Measurements from ENCODE around the gene UPP2.

The UPP2 gene

DNA sequence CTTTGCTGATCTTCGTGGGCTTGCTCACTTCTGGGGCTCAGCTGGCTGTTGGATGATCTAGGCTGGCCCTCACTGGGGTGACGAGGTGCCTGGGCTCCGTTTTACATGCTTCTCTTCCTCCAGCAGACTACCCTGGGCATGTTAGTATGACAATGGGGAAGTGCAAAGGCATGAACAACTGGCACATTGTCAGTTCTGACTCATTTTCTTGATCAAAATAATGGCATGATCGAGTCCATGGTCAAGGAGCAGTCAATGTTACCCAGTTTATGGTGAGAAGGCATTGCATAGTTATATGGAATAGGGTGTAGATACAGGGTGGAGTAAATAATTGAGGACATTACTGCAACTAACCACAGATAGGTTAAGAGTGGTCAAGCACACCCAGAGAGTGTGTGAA lies 10.0 kb upstream of the UPP2 start:
- Histone ChIP-seq H3K4me1 (ENCODE audit: control insufficient read depth in 2 of 2, insufficient read depth in 1 of 2, low read depth in 1 of 2, low read length in 2 of 2) (no peaks in the 10 kb centered on the region), H3K27ac (replicated peaks; ENCODE audit: low read length) (no peak overlapping the region), H4K91ac (ENCODE audit: low read depth, low read length, poor library complexity) (no peak overlapping the region), H3K18ac (ENCODE audit: low read length) (no peak overlapping the region), H3K4me2 (ENCODE audit: insufficient read depth, low read length, poor library complexity, severe bottlenecking) (no peak overlapping the region), H4K8ac (ENCODE audit: low read depth, low read length) (no peak overlapping the region), H2BK12ac (ENCODE audit: low read length) (no peak overlapping the region), H3K9ac (ENCODE audit: low read depth, low read length, poor library complexity) (no peak overlapping the region), H2BK120ac (ENCODE audit: low read depth, low read length) (no peak overlapping the region), H2AFZ (ENCODE audit: low read length) (no peak overlapping the region), H3K14ac (ENCODE audit: low read length) (no peak overlapping the region), H3K23ac (ENCODE audit: low read depth, low read length, poor library complexity) (no peak overlapping the region), H3K4me3 (ENCODE audit: low read length in 2 of 2) (no peak overlapping the region), H3K27me3 (ENCODE audit: control insufficient read depth in 3 of 3, insufficient read depth in 3 of 3, low read depth in 1 of 3, low read length in 3 of 3) (no peaks in the 10 kb centered on the region), H3K9me3 (replicated peaks in 1 of 2; ENCODE audit: control insufficient read depth in 2 of 2, insufficient read depth in 1 of 2, low read depth in 1 of 2, low read length in 2 of 2) (peaks cover 0 to 3% of the 10 kb centered on the region in 2 donors), H3K4ac (ENCODE audit: low read length) (no peak overlapping the region), H3K79me1 (ENCODE audit: low read depth, low read length) (no peaks in the 10 kb centered on the region), H2BK15ac (ENCODE audit: low read length) (no peak overlapping the region), H2AK5ac (ENCODE audit: low read depth, low read length) (no peak overlapping the region), H3K36me3 (replicated peaks in 1 of 2; ENCODE audit: control insufficient read depth in 2 of 2, insufficient read depth in 2 of 2, low read length in 2 of 2) (no peaks in the 10 kb centered on the region), H2BK5ac (ENCODE audit: low read length) (no peak overlapping the region)
- no peak for DNase-seq (ENCODE audit: low spot score)
- no CpG with 5 or more reads among the region's 4 CpGs for WGBS, 2 donors (ENCODE audit: extremely low coverage in 2 of 2, insufficient read length in 2 of 2, insufficient replicate concordance in 1 of 2)

DNA sequence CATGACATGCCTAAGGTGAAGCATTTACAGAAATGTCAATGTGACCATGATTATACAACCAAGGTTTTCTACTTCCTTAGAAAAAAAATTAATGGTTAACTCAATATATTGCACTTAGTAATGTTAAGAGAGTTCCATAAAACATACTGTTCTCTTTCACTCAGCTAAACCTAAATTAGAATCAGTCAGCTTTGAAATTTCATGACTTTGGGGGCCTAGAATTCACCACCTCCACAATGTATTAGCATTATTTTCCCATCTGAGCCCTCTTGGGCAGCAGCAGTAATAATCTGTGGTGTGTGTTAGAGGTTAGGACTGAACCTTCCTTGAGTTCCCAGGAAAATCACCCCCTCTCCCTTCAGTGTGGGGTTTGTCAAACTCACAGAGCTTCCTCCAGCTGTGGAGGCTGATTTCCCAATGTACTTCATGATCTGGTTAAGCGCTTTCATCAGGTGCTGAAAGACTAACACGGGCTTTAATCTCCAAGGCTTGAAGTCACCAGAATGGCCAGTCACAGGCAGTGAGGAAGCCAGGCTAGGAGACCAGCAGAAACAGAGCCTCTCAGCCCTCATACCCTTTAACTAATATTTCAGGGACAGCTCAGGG lies 7.1 kb upstream of the UPP2 start:
- Histone ChIP-seq H2BK5ac (ENCODE audit: low read length) (no peak overlapping the region), H4K91ac (ENCODE audit: low read depth, low read length, poor library complexity) (no peak overlapping the region), H3K27me3 (ENCODE audit: control insufficient read depth in 3 of 3, insufficient read depth in 3 of 3, low read depth in 1 of 3, low read length in 3 of 3) (no peaks in the 10 kb centered on the region), H2BK120ac (ENCODE audit: low read depth, low read length) (no peak overlapping the region), H2BK15ac (ENCODE audit: low read length) (no peak overlapping the region), H3K4ac (ENCODE audit: low read length) (no peak overlapping the region), H3K79me1 (ENCODE audit: low read depth, low read length) (no peaks in the 10 kb centered on the region), H2BK12ac (ENCODE audit: low read length) (no peak overlapping the region), H3K4me3 (ENCODE audit: low read length in 2 of 2) (no peak overlapping the region), H3K23ac (ENCODE audit: low read depth, low read length, poor library complexity) (no peak overlapping the region), H3K9me3 (replicated peaks in 1 of 2; ENCODE audit: control insufficient read depth in 2 of 2, insufficient read depth in 1 of 2, low read depth in 1 of 2, low read length in 2 of 2) (no peaks in the 10 kb centered on the region), H3K9ac (ENCODE audit: low read depth, low read length, poor library complexity) (no peak overlapping the region), H3K36me3 (replicated peaks in 1 of 2; ENCODE audit: control insufficient read depth in 2 of 2, insufficient read depth in 2 of 2, low read length in 2 of 2) (no peaks in the 10 kb centered on the region), H3K27ac (replicated peaks; ENCODE audit: low read length) (no peak overlapping the region), H3K4me1 (ENCODE audit: control insufficient read depth in 2 of 2, insufficient read depth in 1 of 2, low read depth in 1 of 2, low read length in 2 of 2) (no peaks in the 10 kb centered on the region), H2AK5ac (ENCODE audit: low read depth, low read length) (no peak overlapping the region), H3K4me2 (ENCODE audit: insufficient read depth, low read length, poor library complexity, severe bottlenecking) (no peak overlapping the region), H3K14ac (ENCODE audit: low read length) (no peak overlapping the region), H3K18ac (ENCODE audit: low read length) (no peak overlapping the region), H4K8ac (ENCODE audit: low read depth, low read length) (no peak overlapping the region), H2AFZ (ENCODE audit: low read length) (no peak overlapping the region)
- no CpG with 5 or more reads among the region's 2 CpGs for whole genome bisulfite sequencing, 2 donors (ENCODE audit: extremely low coverage in 2 of 2, insufficient read length in 2 of 2, insufficient replicate concordance in 1 of 2)
- DNase-seq (ENCODE audit: low spot score), result no peak

DNA sequence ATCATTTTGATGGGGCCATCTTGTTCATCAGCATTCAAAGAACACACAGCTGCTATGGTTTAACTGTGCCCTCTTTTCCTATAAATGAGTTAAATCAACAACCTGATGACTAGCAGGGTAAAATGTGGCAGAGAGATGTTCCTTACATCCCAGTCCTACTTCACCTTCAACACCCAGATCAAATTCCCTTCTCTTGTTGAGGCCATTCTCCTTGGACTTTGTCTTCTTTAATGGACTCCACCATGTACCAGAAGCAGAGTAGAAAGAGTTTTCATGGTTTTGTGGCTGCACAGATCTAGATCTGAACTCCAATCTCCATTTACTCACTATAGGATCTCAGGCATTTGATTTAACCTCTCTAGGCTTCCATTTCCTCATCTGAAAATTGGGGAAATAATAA lies 6.4 kb upstream of the UPP2 start:
- DNase-seq (ENCODE audit: low spot score), result no peak
- Histone ChIP-seq H3K27me3 (ENCODE audit: control insufficient read depth in 3 of 3, insufficient read depth in 3 of 3, low read depth in 1 of 3, low read length in 3 of 3) (no peaks in the 10 kb centered on the region), H2AK5ac (ENCODE audit: low read depth, low read length) (no peak overlapping the region), H3K79me1 (ENCODE audit: low read depth, low read length) (no peaks in the 10 kb centered on the region), H3K27ac (replicated peaks; ENCODE audit: low read length) (no peak overlapping the region), H3K4ac (ENCODE audit: low read length) (no peak overlapping the region), H2BK5ac (ENCODE audit: low read length) (no peak overlapping the region), H3K4me1 (ENCODE audit: control insufficient read depth in 2 of 2, insufficient read depth in 1 of 2, low read depth in 1 of 2, low read length in 2 of 2) (no peaks in the 10 kb centered on the region), H3K18ac (ENCODE audit: low read length) (no peak overlapping the region), H2AFZ (ENCODE audit: low read length) (no peak overlapping the region), H3K4me3 (ENCODE audit: low read length in 2 of 2) (no peak overlapping the region), H2BK12ac (ENCODE audit: low read length) (no peak overlapping the region), H3K14ac (ENCODE audit: low read length) (no peak overlapping the region), H3K9ac (ENCODE audit: low read depth, low read length, poor library complexity) (no peak overlapping the region), H2BK120ac (ENCODE audit: low read depth, low read length) (no peak overlapping the region), H3K4me2 (ENCODE audit: insufficient read depth, low read length, poor library complexity, severe bottlenecking) (no peak overlapping the region), H2BK15ac (ENCODE audit: low read length) (no peak overlapping the region), H4K8ac (ENCODE audit: low read depth, low read length) (no peak overlapping the region), H3K23ac (ENCODE audit: low read depth, low read length, poor library complexity) (no peak overlapping the region), H4K91ac (ENCODE audit: low read depth, low read length, poor library complexity) (no peak overlapping the region), H3K9me3 (replicated peaks in 1 of 2; ENCODE audit: control insufficient read depth in 2 of 2, insufficient read depth in 1 of 2, low read depth in 1 of 2, low read length in 2 of 2) (no peaks in the 10 kb centered on the region), H3K36me3 (replicated peaks in 1 of 2; ENCODE audit: control insufficient read depth in 2 of 2, insufficient read depth in 2 of 2, low read length in 2 of 2) (no peaks in the 10 kb centered on the region)

DNA sequence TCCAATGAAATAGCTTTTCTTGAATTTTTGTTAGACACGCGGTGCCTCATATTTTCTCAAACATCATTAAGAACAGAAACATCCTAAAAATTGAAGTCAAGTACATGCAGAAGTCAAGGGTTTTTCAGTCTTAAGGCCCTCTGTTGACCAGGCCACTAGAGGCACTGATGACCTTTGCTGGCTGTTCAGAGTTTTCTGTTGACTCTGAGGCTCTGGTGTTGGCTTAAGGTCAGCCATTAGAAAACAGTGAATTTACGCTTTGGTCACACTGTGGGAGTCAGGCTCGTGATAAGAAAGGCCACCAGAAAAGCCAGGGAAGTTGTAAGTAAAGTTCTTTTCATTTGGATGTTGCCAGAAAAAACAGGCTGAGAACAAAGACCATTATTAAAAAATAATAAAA lies 5.8 kb upstream of the UPP2 start:
- no peak overlapping the region for H2BK12ac ChIP-seq (ENCODE audit: low read length)
- H3K27me3 ChIP-seq (ENCODE audit: control insufficient read depth in 3 of 3, insufficient read depth in 3 of 3, low read depth in 1 of 3, low read length in 3 of 3), result no peaks in the 10 kb centered on the region
- H3K36me3 ChIP-seq (replicated peaks in 1 of 2; ENCODE audit: control insufficient read depth in 2 of 2, insufficient read depth in 2 of 2, low read length in 2 of 2), result no peaks in the 10 kb centered on the region
- H2BK15ac ChIP-seq (ENCODE audit: low read length), result no peak overlapping the region
- no peak overlapping the region for H3K4me3 ChIP-seq (ENCODE audit: low read length in 2 of 2)
- no peaks in the 10 kb centered on the region for H3K79me1 ChIP-seq (ENCODE audit: low read depth, low read length)
- no peak overlapping the region for H2AFZ ChIP-seq (ENCODE audit: low read length)
- no peak overlapping the region for H2BK5ac ChIP-seq (ENCODE audit: low read length)
- H3K27ac ChIP-seq (replicated peaks; ENCODE audit: low read length), result no peak overlapping the region
- H2BK120ac ChIP-seq (ENCODE audit: low read depth, low read length), result no peak overlapping the region
- H4K8ac ChIP-seq (ENCODE audit: low read depth, low read length), result no peak overlapping the region
- H4K91ac ChIP-seq (ENCODE audit: low read depth, low read length, poor library complexity), result no peak overlapping the region
- no CpG with 5 or more reads among the region's 4 CpGs for WGBS, 2 donors (ENCODE audit: extremely low coverage in 2 of 2, insufficient read length in 2 of 2, insufficient replicate concordance in 1 of 2)
- H3K14ac ChIP-seq (ENCODE audit: low read length), result no peak overlapping the region
- no peak overlapping the region for H2AK5ac ChIP-seq (ENCODE audit: low read depth, low read length)
- DNase-seq (ENCODE audit: low spot score), result no peak
- H3K4me1 ChIP-seq (ENCODE audit: control insufficient read depth in 2 of 2, insufficient read depth in 1 of 2, low read depth in 1 of 2, low read length in 2 of 2), result no peaks in the 10 kb centered on the region
- no peak overlapping the region for H3K23ac ChIP-seq (ENCODE audit: low read depth, low read length, poor library complexity)
- no peak overlapping the region for H3K18ac ChIP-seq (ENCODE audit: low read length)
- H3K9me3 ChIP-seq (replicated peaks in 1 of 2; ENCODE audit: control insufficient read depth in 2 of 2, insufficient read depth in 1 of 2, low read depth in 1 of 2, low read length in 2 of 2), result no peaks in the 10 kb centered on the region
- no peak overlapping the region for H3K4me2 ChIP-seq (ENCODE audit: insufficient read depth, low read length, poor library complexity, severe bottlenecking)
- H3K9ac ChIP-seq (ENCODE audit: low read depth, low read length, poor library complexity), result no peak overlapping the region
- H3K4ac ChIP-seq (ENCODE audit: low read length), result no peak overlapping the region
